ENCODE results near the gene PRICKLE2. TPM values are rescaled to one million over a fixed set of nuclear protein-coding genes. Genes with fewer than 3 reads are reported as not detected.

Gene PRICKLE2
- total RNA-seq, 1 experiment from 2014 or later, result 5.6 TPM

DNA sequence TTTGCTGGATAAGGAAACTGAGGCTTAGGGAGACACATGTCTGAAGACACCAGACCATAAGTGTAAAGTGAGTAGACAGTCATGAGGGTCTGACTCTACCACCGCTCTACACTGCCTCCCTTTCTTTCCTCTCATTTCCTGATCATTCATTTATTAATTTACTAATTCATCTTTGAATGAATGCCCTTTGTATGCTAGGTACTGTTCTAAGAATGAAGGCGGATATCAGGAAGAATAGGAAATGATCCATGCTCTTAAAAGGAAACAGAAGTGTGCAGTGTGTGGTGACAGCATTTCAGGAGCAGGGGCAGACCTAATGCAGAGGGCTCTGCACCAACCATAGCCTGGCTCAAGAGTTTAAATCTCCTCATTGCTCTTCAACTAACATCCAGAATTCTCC lies 170.2 kb downstream of the PRICKLE2 start:
- H3K36me3 Mint-ChIP-seq, result no peaks in the 10 kb centered on the region
- ChIA-PET CTCF (no interaction called here), POLR2A (no interaction called here)
- TF ChIP-seq NFYB (CRISPR knock-in tag; conservative IDR thresholded peaks at IDR 0.05; ENCODE audit: low read depth) (no peak), IRF2 (CRISPR knock-in tag; IDR thresholded peaks at IDR 0.05; ENCODE audit: borderline replicate concordance, low read depth) (no peak), ZNF317 (CRISPR knock-in tag; IDR thresholded peaks at IDR 0.05; ENCODE audit: borderline replicate concordance, low read depth) (no peak), NR2C2 (CRISPR knock-in tag; IDR thresholded peaks at IDR 0.05) (no peak), ZNF671 (CRISPR knock-in tag; IDR thresholded peaks at IDR 0.05) (no peak), TEAD4 (CRISPR knock-in tag; IDR thresholded peaks at IDR 0.05) (no peak), GTF2I (CRISPR knock-in tag; conservative IDR thresholded peaks at IDR 0.05) (no peak), NFATC4 (CRISPR knock-in tag; IDR thresholded peaks at IDR 0.05) (no peak), ZNF512 (CRISPR knock-in tag; IDR thresholded peaks at IDR 0.05; ENCODE audit: borderline replicate concordance) (no peak), ZMAT4 (CRISPR knock-in tag; IDR thresholded peaks at IDR 0.05) (no peak), KAT7 (CRISPR knock-in tag; IDR thresholded peaks at IDR 0.05; ENCODE audit: borderline replicate concordance) (no peak)
- TF ChIP-seq, protein P1, sequence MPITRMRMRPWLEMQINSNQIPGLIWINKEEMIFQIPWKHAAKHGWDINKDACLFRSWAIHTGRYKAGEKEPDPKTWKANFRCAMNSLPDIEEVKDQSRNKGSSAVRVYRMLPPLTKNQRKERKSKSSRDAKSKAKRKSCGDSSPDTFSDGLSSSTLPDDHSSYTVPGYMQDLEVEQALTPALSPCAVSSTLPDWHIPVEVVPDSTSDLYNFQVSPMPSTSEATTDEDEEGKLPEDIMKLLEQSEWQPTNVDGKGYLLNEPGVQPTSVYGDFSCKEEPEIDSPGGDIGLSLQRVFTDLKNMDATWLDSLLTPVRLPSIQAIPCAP (CRISPR knock-in tag; IDR thresholded peaks at IDR 0.05), result no peak
- peaks cover 4% of the 10 kb centered on the region; the same call in 1 of the 2 replicates for H3K4me1 Mint-ChIP-seq
- H3K27ac Mint-ChIP-seq, result no peak overlapping the region
- ATAC-seq (no peak), DNase-seq (ENCODE audit: low spot score) (no peak)
- H3K4me3 Mint-ChIP-seq, result no peak overlapping the region
- H3K9me3 Mint-ChIP-seq, result no peaks in the 10 kb centered on the region
- no peaks in the 10 kb centered on the region for H3K27me3 Mint-ChIP-seq (ENCODE audit: low read depth)

GRCh38 chr3:64054488-64054887 lies 170.8 kb downstream of the PRICKLE2 start:
- no peak for TF ChIP-seq ETV6 (CRISPR knock-in tag; IDR thresholded peaks at IDR 0.05)
- no peak for TF ChIP-seq USF2 (CRISPR knock-in tag; IDR thresholded peaks at IDR 0.05)
- TF ChIP-seq SP1 (CRISPR knock-in tag; conservative IDR thresholded peaks at IDR 0.05), result no peak
- no peak for TF ChIP-seq MXD4 (CRISPR knock-in tag; IDR thresholded peaks at IDR 0.05; ENCODE audit: borderline replicate concordance)
- TF ChIP-seq SMAD4 (CRISPR knock-in tag; IDR thresholded peaks at IDR 0.05), result no peak
- no peak for TF ChIP-seq FOXJ3 (CRISPR knock-in tag; IDR thresholded peaks at IDR 0.05; ENCODE audit: borderline replicate concordance)
- TF ChIP-seq FOXP1 (CRISPR knock-in tag; IDR thresholded peaks at IDR 0.05; ENCODE audit: borderline replicate concordance), result no peak
- POLR2A ChIA-PET, result no interaction called here
- ATAC-seq, result no peak
- peaks cover 9% of the 10 kb centered on the region for H3K4me1 Mint-ChIP-seq
- H3K36me3 Mint-ChIP-seq, result no peaks in the 10 kb centered on the region
- no peak overlapping the region for H3K4me3 Mint-ChIP-seq
- no peaks in the 10 kb centered on the region for H3K27me3 Mint-ChIP-seq (ENCODE audit: low read depth)
- CTCF ChIA-PET, result interaction anchor here (1.1 kb wide), 1 partner anchor 32 kb away, joined by 3 read pairs; the partner anchor contains the start of gene PSMD6
- no peaks in the 10 kb centered on the region for H3K9me3 Mint-ChIP-seq
- H3K27ac Mint-ChIP-seq, result no peak overlapping the region
- DNase-seq (ENCODE audit: low spot score), result no peak

- ATAC-seq (no peak), DNase-seq (ENCODE audit: low spot score) (no peak)
- no peaks in the 10 kb centered on the region for H3K36me3 Mint-ChIP-seq
- no peaks in the 10 kb centered on the region for H3K27me3 Mint-ChIP-seq (ENCODE audit: low read depth)
- POLR2A ChIA-PET, result no interaction called here
- H3K4me1 Mint-ChIP-seq, result peaks cover 18% of the 10 kb centered on the region
- no peak overlapping the region for H3K4me3 Mint-ChIP-seq
- H3K9me3 Mint-ChIP-seq, result no peaks in the 10 kb centered on the region
- CTCF ChIA-PET, result interaction anchor here (0.7 to 1.1 kb wide), 3 partner anchors 23 to 114 kb away, joined by 3 to 4 read pairs (median 3); partner anchors contain the start of gene PSMD6
- no peak overlapping the region for H3K27ac Mint-ChIP-seq
- TF ChIP-seq, protein P2, sequence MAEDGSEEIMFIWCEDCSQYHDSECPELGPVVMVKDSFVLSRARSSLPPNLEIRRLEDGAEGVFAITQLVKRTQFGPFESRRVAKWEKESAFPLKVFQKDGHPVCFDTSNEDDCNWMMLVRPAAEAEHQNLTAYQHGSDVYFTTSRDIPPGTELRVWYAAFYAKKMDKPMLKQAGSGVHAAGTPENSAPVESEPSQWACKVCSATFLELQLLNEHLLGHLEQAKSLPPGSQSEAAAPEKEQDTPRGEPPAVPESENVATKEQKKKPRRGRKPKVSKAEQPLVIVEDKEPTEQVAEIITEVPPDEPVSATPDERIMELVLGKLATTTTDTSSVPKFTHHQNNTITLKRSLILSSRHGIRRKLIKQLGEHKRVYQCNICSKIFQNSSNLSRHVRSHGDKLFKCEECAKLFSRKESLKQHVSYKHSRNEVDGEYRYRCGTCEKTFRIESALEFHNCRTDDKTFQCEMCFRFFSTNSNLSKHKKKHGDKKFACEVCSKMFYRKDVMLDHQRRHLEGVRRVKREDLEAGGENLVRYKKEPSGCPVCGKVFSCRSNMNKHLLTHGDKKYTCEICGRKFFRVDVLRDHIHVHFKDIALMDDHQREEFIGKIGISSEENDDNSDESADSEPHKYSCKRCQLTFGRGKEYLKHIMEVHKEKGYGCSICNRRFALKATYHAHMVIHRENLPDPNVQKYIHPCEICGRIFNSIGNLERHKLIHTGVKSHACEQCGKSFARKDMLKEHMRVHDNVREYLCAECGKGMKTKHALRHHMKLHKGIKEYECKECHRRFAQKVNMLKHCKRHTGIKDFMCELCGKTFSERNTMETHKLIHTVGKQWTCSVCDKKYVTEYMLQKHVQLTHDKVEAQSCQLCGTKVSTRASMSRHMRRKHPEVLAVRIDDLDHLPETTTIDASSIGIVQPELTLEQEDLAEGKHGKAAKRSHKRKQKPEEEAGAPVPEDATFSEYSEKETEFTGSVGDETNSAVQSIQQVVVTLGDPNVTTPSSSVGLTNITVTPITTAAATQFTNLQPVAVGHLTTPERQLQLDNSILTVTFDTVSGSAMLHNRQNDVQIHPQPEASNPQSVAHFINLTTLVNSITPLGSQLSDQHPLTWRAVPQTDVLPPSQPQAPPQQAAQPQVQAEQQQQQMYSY (CRISPR knock-in tag; IDR thresholded peaks at IDR 0.05), result no peak
- TF ChIP-seq NR2C2 (CRISPR knock-in tag; IDR thresholded peaks at IDR 0.05) (no peak), NFE2L1 (CRISPR knock-in tag; IDR thresholded peaks at IDR 0.05) (no peak), ZSCAN18 (CRISPR knock-in tag; IDR thresholded peaks at IDR 0.05) (no peak), GTF2I (CRISPR knock-in tag; conservative IDR thresholded peaks at IDR 0.05) (no peak), USF2 (CRISPR knock-in tag; IDR thresholded peaks at IDR 0.05) (no peak), GABPB1 (CRISPR knock-in tag; IDR thresholded peaks at IDR 0.05) (no peak), ZMAT4 (CRISPR knock-in tag; IDR thresholded peaks at IDR 0.05) (no peak)
Measured at GRCh38 chr3:64053581-64053980, 171.7 kb downstream of the PRICKLE2 start.
